Measurements from ENCODE around the gene TNK2.

The TNK2 gene

GRCh38 chr3:195909644-195910498 lies 1.5 kb upstream of the TNK2 start:
- no peak for DNase-seq (ENCODE audit: low read depth)
- H3K4me3 ChIP-seq (ENCODE audit: low read depth, low read length): peak overlapping the region; percentile 27
- no peak for TF ChIP-seq CTCF (IDR thresholded peaks at IDR 0.05; ENCODE audit: low read depth, low read length, missing control alignments)

- no peak for DNase-seq (ENCODE audit: low read depth)
- peak overlapping the region; percentile 55 for H3K4me3 ChIP-seq (ENCODE audit: low read depth, low read length)
- no peak for TF ChIP-seq CTCF (IDR thresholded peaks at IDR 0.05; ENCODE audit: low read depth, low read length, missing control alignments)
These were observed 587 bp upstream of the TNK2 start for GRCh38 chr3:195908694-195909581.

GRCh38 chr3:195907684-195907933 lies 742 bp downstream of the TNK2 start:
- TF ChIP-seq CTCF (IDR thresholded peaks at IDR 0.05; ENCODE audit: low read depth, low read length, missing control alignments): no peak
- DNase-seq (ENCODE audit: low read depth): no peak
- H3K4me3 ChIP-seq (ENCODE audit: low read depth, low read length): peak overlapping the region; percentile 55

GRCh38 chr3:195906865-195907683 lies 1.3 kb downstream of the TNK2 start:
- DNase-seq (ENCODE audit: low read depth): no peak
- H3K4me3 ChIP-seq (ENCODE audit: low read depth, low read length): peak overlapping the region; percentile 55
- TF ChIP-seq CTCF (IDR thresholded peaks at IDR 0.05; ENCODE audit: low read depth, low read length, missing control alignments): peak; percentile 39

- H3K4me3 ChIP-seq (ENCODE audit: low read depth, low read length): peak overlapping the region; percentile 55
- DNase-seq (ENCODE audit: low read depth): no peak
- TF ChIP-seq CTCF (IDR thresholded peaks at IDR 0.05; ENCODE audit: low read depth, low read length, missing control alignments): no peak
These were observed 2.1 kb downstream of the TNK2 start for GRCh38 chr3:195905970-195906864.

- TF ChIP-seq CTCF (IDR thresholded peaks at IDR 0.05; ENCODE audit: low read depth, low read length, missing control alignments): no peak
- no peak for DNase-seq (ENCODE audit: low read depth)
- H3K4me3 ChIP-seq (ENCODE audit: low read depth, low read length): no peak overlapping the region
These were observed 4.0 kb downstream of the TNK2 start for GRCh38 chr3:195904368-195904767.

All from GM12864 (cell line).